Transverse colon (tissue), 4 donors: Measurements from ENCODE around the gene ROBO1.

Experiments used
- CTCF ChIP-seq, 5 experiments: fragments of 200-600 bp in 3 of 5; fragments of 450-650 bp in 2 of 5; sonication (generic) in 3 of 5; IDR thresholded peaks; 1 replicate in 2 of 5; 2 replicates in 3 of 5; pipeline ENCODE4 v1.5.1; 2016 to 2017; ENCODE audit warnings: antibody characterized with exemption in 5 of 5, inconsistent platforms in 3 of 5, mild to moderate bottlenecking in 2 of 5, moderate library complexity in 1 of 5
- EP300 ChIP-seq: sonication (generic); formaldehyde crosslinking; IDR thresholded peaks from one replicate; pipeline ENCODE4 v1.6.1; 2017; ENCODE audit warnings: antibody characterized with exemption, low read depth
- POLR2AphosphoS5 ChIP-seq, 3 donors: sonication (generic); formaldehyde crosslinking; IDR thresholded peaks; one replicate each; pipeline ENCODE4 v1.6.1; 2016; ENCODE audit warnings: antibody characterized with exemption in 3 of 3

- TF ChIP-seq CTCF (IDR thresholded peaks at IDR 0.05) (no peak), EP300 (no peak), POLR2AphosphoS5 (IDR thresholded peaks at IDR 0.05) (no peak)
Observed at GRCh38 chr3:79405183-79405582, 362.6 kb downstream of the ROBO1 start.
